SIG-M5 treated with dmso at 0.1 percent for 504 hours (cell line): ENCODE data around the gene PRAF2.

Experiments
- DNase-seq: peaks from one replicate; lab custom pipeline; 2025; ENCODE audit not compliant: unreplicated experiment; lab: John Stamatoyannopoulos, UW

PRAF2 gene

DNA sequence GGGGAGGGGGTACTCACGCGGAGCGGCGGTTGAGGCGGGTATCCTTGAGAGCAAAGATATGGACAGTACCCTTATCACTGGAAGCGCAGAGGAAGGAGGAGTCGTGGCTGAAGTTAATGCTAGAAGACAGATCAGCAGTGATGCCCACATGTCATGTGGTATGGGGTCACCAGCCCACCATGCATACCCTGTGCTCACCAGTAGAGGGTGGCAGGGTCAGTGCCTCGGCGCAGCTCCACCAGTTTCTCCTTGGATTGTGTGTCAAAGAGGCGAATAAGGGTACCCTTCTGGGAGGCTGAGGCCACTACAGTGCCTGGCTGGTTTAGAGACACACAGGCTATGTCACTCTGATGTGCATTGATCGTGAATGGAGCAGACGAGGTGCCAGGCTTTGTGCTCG, 1.5 kb upstream of the PRAF2 start:
- DNase-seq: no peak

DNA sequence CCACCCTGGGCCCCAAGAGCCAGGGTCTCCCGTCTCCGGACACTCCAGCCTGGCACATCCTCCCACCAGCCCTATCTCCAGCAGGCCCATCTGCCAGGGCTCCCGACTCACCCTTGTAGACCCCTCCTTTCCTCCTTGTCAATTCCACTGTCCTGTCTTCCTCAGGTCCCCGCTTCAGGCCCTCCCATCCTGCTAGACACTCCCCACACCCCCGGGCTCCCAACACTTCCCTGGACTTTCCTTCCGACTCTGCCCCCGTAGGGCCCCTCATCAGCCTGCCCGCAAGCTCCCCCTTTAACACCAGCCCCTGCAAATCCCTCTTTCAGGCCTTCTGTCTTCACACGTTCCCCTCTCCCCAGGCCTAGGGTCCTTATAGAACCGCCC, 1.1 kb downstream of the PRAF2 start:
- no peak for DNase-seq

DNA sequence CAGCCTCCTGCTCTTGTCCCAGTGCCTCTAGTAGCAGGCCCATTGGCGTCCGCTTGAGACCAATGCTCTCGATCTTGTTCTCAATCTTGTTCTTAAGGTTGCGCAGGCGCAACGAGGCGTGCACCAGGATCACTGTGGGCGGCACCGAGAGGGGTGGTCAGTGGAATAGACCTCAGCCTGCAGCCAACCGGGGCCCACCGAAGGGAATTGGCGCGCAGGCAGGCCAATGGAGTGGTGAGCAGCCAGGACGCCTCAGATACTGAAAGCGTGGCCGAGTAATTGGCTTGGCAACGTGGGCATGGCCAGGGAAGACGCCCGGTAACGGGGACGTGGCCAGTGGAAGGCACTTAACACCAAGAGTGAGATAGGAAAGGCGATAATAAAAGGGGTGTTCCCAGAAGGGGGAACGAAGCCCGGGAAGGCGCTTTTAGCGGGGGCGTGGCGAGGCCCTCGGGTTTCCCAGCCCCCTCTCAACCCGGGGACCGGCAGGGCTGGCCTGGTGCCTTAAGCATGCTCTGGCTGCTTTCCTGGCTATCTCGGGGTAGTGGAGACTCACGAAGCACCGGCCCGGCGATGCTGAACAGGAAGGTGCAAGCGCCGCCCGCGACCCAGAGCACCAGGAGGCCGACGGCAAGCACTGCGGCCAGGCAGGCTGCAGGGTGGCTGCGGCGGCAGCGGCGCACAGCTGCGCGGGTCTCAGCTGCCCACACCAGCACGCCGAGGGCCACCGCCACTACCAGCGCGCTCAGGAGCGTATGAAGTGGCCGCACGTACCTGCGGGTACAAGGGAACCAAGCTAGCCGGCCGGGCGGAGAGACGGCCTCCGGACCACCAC, 1.7 kb downstream of the PRAF2 start:
- DNase-seq: no peak

DNA sequence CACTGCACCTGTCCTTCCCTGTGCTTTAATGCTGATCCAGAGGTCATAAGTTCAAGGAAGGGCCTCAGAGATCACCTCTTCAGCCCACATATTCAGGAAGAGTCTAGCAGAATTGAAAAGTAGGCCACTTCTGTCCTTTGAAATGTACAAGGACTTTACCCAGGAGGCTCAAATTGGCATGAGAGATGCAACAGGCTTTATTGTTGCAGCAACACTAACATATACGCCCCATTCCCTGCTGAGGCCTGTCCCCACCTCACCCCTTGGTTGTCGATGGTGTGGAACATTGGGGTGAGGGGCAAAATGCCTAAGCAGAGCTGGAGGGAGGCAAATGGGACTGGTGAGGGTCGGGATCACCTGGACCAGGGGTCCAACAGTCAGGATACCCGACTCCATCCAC, 2.8 kb downstream of the PRAF2 start:
- no peak for DNase-seq

DNA sequence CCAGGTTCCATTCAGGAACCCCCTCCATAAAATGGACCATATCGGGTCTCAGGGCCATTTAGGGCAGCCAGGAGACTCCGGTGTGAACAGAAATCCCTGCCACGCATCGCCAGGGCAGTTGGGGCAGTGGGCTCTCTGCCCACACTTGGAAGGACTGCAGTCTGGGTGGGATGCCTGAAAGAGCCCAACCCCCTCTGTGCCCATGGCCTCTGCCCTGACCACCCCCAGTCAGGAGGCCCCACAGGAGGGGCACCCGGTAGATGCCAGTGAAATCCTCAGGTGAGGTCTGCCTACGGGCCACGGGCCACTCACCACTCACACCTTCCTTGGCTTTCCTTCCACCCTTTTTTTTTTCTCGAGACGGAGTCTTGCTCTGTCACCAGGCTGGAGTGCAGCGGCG, 4.8 kb downstream of the PRAF2 start:
- DNase-seq: no peak

DNA sequence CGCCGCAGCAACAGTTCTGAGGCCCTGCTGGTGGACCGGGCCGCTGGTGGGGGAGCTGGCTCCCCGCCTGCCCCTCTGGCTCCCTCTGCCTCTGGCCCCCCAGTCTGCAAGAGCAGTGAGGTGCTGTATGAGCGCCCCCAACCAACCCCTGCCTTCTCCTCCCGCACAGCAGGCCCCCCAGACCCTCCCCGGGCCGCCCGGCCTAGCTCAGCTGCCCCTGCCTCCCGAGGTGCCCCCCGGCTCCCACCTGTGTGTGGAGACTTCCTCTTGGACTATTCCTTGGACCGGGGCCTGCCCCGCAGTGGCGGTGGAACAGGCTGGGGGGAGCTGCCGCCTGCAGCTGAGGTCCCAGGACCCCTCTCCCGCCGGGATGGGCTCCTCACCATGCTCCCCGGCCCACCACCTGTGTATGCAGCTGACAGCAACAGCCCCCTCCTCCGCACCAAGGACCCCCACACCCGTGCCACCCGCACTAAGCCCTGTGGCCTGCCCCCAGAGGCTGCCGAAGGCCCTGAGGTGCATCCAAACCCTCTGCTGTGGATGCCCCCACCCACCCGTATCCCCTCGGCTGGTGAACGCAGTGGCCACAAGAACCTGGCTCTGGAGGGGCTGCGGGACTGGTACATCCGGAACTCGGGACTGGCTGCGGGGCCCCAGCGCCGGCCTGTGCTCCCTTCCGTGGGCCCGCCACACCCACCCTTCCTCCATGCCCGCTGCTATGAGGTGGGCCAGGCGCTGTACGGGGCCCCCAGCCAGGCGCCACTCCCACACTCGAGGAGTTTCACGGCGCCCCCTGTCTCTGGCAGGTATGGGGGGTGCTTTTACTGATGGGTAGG, 6.3 kb downstream of the PRAF2 start:
- DNase-seq: no peak

DNA sequence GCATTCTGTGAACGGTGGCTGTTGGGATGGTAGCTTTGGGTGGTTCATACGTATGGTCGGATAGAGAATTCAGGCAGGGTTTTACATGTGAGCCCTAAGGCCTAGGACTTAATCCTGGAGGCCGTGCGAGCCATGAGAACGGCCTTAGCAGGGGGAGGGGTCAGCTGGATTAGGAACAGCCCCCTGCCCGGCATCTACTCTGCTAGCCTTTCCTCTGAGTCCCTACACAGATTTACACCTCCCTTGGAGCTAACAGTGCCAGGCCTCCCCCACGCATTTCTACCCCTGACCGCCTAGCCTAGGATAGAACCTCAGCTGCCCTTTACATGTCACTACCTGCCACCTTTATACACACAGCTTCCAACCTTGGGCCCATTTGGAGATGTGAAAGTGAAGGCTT, 7.1 kb downstream of the PRAF2 start:
- no peak for DNase-seq

DNA sequence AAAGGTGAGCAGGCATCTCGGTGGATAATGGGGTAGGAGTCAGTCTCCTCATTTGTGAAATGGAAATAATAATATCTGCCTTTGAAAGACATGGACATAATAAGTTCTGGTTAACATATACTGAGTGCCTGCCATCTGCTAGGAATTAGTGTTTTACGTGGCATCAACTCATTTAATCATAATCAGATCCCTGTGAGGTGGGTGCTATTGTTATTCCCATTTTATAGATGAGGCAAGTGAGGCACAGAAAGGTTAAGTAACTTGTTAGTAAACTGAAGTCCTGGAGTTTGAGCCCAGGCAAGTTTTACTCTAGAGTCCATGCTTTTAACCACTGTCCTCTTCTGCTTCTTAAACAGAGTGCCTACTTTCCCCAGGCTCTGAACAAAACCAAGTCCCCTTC, 7.5 kb downstream of the PRAF2 start:
- DNase-seq: no peak

DNA sequence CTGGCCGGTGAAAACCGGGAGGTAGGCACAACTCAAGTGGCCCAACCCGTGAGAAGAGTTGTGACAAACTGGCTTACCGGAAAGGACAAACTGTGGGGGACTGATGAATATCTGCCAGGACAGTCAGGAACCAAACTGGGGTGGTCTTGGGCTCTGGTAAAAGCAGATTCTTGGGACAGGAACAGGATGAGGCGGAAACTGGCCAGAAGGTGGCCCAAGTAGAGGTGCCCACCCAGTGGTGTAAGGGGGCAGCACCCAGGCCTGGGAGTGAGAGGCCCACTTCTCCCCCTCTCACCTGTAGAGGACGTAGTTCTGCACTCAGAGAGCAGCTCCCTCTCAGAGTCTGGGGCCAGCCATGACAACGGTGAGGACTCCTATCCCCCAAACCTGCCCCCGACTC, 9.1 kb downstream of the PRAF2 start:
- no peak for DNase-seq

DNA sequence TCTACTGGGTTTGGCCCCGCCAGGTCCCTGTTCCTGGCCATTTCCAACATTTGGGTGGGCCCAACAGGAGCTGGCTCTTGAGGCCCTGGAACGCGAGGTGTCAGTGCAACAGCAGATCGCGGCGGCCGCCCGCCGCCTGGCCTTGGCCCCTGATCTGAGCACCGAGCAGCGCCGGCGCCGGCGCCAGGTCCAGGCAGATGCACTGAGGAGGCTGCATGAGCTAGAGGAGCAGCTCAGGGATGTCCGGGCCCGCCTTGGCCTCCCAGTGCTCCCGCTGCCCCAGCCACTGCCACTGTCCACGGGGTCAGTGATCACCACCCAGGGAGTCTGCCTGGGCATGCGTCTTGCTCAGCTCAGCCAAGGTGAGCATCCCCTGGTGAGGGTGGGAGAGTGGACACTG, 9.5 kb downstream of the PRAF2 start:
- no peak for DNase-seq

DNA sequence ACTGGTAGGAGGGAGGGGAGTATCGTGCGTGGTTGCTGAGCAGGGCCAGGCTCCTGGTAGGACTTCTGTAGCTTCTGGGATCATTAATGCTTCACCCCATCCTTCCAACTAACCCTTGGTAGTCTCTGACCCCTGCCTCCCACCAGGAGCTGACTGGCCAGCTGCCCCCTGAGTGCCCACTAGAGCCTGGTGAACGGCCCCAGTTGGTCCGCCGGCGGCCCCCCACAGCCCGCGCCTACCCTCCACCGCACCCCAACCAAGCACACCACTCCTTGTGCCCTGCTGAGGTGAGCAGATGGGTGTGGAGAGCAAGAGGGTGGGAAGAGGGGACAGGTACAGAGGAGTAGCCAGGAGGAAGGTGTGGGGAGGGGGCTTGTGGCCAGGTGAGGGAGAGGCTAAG, 10.1 kb downstream of the PRAF2 start:
- DNase-seq: no peak

DNA sequence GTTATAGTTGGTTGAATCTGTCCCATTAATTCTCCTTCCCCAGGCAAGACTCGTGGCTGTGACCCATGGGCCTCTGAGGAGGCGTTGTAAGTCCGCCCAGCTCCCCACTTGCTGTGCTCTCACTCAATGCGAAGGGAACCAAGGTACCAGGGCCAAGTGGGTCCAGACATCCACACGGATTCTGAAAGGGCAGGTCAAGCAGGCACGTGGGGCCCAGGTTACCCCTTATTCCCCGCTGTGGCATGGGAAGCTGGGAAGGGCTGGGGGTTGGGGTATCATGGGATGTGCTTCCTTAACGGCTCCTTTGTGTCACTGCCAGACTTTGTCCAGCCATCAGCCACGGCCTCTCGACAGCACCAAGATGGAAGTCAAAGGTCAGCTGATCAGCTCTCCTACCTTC, 11.9 kb downstream of the PRAF2 start:
- DNase-seq: no peak

DNA sequence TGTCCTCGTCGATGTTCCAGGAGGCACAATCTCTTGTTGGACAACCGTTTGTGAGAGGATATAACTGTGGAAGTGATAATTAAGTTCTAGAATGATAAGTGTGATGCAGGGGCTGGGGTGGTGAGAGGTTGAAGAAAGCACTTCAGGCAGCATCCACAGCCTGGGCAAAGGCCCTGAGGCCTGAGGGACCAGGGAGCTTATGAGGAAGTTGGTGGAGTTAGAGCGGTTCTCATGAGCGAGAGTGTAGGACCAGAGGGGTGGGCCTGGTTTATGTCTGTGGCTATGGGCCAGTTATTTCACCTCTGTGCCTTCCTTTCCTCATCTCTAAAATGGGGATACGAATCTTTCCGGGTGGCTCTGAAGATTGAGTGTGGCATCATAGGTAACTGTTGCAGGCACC, 12.3 kb downstream of the PRAF2 start:
- no peak for DNase-seq

DNA sequence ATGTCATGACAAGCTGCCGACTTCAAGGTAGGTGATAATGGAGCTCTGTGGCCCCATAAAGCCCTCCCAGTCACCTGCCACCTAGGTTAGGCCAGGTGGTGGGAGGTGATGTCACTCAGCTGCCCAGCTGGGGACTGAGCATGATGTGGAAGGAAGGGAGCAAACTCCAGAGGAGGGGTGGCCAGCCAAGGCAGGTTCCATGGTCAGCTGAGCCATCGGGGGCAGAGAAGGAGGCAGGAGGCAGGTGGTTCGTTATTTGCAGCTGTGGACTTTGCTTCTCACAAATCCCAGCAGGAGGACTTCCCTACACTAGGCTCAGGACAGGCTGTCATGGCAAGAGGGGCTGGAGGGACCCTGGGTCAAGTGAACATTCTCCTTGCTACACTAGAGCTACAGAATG, 12.9 kb downstream of the PRAF2 start:
- DNase-seq: no peak

DNA sequence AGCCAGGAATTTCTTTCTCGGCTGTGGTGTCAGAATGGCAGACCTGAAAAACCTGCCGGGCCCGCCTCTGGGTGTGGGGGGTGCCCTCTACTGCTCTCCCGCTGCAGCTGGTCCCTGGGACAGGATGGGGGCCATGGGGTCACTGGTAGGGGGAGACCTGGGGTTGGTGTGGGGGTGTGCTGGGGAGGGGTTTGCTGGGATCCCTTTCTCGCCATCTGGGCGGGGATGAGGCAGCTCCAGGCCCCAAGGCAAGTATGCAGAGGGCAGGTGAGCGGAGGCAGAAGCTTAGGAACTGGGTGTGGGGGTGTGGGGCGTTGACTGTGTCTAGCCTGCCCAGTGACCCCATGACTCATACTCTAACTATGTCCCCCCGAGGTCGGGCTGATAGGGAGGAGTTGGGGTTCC, 14.1 kb downstream of the PRAF2 start:
- DNase-seq: no peak

DNA sequence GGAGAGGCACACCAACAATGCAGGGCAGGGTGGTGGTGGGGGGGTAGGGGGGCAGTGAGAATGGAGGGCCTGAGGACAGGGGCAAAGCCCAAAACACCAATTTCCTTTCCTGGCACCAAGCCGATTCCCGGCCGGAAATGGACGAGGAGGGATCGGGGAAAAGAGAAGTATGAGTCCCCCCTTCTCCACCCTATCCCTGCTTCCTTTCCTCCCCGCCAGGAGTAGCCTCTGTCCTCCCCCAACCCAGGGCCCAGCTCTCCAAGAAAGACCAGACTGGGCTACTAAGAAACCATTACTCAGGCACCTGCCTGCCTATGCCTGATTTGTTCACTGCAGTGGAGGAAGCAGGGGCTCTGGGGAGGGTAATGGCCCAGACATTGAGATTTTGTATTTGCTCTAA, 14.6 kb downstream of the PRAF2 start:
- no peak for DNase-seq

DNA sequence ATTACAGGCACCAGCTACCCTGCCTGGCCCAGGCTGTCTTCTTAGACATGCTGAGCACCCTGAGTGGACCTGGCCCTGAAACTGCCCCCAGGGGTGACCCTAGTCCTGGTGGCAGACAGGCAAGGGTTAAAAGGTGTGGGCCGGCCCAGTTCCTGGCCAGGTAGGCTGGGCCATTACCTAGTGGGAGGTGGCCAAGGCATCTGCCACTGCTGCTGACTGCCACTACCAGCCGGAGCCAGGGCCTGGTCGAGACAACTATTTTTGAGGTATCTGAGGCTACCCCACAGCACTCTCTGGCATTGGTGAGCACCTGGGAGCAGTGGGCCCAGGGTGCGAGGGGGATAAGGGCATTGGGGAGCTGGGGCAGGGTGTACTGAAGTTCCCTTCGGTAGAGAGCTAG, 15.0 kb downstream of the PRAF2 start, which contains the start of gene CCDC120:
Gene CCDC120, plus strand, starts transcription at position 206 of the 400 bp plus-strand sequence. CDS start 3,043 bp downstream, outside the sequence.
- no peak for DNase-seq

DNA sequence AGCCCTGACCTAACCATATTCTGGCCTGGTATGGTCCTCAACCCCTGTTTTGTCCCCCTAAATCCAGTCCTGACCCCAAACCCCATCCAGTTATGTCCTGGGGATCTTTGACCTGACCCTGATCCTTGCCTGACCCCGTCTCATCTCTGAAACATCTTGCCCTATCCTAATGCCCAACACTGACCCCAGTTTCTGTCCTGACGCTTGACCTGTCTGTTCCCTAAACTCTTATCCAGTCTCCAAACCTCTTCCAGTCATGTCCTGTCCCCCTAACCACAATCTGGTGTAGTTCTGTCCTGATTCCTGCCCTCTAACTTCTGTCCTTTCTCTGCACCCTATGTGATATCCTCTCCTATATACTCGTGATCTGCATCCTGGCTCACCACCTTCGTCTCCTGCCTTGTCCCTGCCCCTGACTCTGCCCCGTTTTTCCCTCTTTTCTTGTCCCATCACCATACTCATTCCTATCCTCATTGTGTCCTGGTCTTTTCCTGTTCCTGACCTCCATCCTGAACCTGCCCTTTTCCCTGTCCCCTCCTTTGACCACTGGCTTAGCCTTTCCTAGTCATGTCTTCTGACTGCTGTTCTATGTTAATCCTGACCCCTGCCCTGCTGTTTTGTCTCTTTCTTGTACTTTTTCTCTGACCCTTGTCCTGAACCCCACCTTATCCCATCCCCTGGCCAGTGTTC, 19.6 kb downstream of the PRAF2 start:
- no peak for DNase-seq

DNA sequence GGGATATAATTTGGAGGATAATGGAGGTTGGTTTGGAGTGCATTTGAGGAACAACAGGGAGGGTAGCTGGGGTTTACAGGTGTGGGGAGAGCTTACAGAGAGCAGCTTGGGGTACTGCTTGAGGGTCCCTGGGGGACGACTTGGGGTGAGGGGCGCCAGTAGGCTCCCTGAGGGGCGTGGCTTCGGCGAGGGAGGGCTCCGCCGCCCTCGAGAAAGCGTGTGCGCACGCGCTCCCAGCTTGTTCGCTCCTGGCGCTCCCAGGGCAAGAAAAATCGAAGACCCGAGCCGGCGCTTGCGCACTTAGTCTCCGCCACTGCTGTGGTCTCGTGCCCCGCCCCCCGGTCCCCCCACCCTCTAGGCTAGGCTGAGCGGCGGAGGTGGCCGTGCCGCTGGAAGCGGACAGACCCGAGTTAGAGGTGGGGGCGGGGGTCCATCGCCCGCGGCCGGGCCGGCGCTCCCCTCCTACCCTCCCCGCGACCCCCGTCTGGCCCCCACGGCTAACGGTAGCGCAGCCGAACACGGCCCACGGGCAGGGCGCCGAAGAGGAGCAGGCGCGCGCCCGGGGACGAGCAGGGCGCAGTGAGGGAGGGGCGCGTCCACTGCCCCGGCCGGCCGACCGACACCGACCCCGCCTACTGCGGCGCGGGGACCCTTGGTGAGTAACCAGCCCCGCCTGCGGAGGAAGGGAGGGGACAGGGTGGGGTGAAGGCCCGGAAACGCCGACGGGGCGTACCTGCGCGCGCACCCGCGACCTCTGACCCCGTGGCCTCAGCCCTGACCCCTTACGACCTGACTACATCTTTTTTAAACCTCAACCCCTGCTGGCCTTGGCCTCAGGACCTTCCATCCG, 20.4 kb downstream of the PRAF2 start:
- peak; percentile 19 for DNase-seq

DNA sequence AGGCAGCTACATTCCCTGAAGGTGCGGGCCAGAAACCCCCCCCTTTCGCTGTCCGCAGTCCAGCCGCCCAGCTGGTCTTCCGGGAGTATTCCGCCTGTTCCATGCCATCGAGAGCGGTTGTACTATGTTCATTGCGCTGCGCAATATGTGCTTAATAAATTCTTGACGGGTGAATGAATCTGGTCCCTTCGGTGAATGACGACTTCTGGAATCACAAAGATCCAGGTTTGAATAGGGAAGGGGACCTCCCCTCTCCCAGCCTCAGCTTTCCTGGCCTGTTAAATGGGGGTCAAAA, 29.9 kb downstream of the PRAF2 start:
- no peak for DNase-seq
